ENCODE measurements around the gene IGLL5. TPM values are rescaled to one million over a fixed set of nuclear protein-coding genes. Genes with fewer than 3 reads are reported as not detected.
A peak's percentile ranks its signal among the peaks of the same experiment; 100 is the strongest.

The IGLL5 gene
- total RNA-seq, 3 donors from 2014 or later (not counting 1 experiment from before 2014, with no cell fraction given), result 0.38 to 124 (median 0.93) TPM

DNA sequence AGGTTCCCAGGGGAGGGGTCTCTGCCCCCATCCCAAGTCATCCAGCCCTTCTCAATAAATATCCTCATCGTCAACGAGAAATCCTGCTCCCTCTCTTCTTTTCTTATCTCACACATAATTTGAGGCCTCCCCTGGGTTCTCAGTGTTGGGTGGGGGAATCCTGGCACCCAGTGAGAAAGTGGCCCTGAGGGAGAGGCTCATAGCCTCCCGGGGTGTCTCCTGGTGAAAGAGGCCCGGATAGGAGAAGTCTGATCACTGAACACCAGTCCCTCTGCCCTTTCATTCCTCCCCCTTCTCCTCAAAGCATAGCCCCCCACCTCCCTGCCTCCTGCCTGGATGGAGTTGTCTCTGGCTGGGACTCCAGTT, 35.3 kb downstream of the IGLL5 start:
- no peak overlapping the region for H3K27ac ChIP-seq (ENCODE audit: low read length)
- 81% methylated on average over 2 of the region's 4 CpGs for WGBS (ENCODE audit: insufficient coverage)
- TF ChIP-seq, protein P1, sequence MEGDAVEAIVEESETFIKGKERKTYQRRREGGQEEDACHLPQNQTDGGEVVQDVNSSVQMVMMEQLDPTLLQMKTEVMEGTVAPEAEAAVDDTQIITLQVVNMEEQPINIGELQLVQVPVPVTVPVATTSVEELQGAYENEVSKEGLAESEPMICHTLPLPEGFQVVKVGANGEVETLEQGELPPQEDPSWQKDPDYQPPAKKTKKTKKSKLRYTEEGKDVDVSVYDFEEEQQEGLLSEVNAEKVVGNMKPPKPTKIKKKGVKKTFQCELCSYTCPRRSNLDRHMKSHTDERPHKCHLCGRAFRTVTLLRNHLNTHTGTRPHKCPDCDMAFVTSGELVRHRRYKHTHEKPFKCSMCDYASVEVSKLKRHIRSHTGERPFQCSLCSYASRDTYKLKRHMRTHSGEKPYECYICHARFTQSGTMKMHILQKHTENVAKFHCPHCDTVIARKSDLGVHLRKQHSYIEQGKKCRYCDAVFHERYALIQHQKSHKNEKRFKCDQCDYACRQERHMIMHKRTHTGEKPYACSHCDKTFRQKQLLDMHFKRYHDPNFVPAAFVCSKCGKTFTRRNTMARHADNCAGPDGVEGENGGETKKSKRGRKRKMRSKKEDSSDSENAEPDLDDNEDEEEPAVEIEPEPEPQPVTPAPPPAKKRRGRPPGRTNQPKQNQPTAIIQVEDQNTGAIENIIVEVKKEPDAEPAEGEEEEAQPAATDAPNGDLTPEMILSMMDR (IDR thresholded peaks at IDR 0.05), result no peak
- H3K4me3 ChIP-seq (ENCODE audit: low read length), result no peak overlapping the region
- H3K27ac Mint-ChIP-seq, result no peak overlapping the region
- no peaks in the 10 kb centered on the region for H3K36me3 ChIP-seq (ENCODE audit: control insufficient read depth, insufficient read depth, low read length)
- no peaks in the 10 kb centered on the region for H3K27me3 Mint-ChIP-seq (ENCODE audit: low read depth in 2 of 2)
- no peaks in the 10 kb centered on the region for H3K9me3 Mint-ChIP-seq
- H3K9me3 ChIP-seq (ENCODE audit: control insufficient read depth, insufficient read depth, low read length), result no peaks in the 10 kb centered on the region
- H3K4me3 Mint-ChIP-seq, result no peak overlapping the region
- H3K4me1 ChIP-seq (ENCODE audit: control insufficient read depth, insufficient read depth, low read length), result peaks cover 28% of the 10 kb centered on the region
- no peaks in the 10 kb centered on the region for H3K36me3 Mint-ChIP-seq
- H3K4me1 Mint-ChIP-seq, result peaks cover 29 to 39% of the 10 kb centered on the region in 2 donors
- ATAC-seq (no peak), DNase-seq (no peak)
- intact Hi-C loops (cut with micrococcal nuclease), result no loop called here
- H3K27me3 ChIP-seq (ENCODE audit: control insufficient read depth, insufficient read depth, low read length), result no peaks in the 10 kb centered on the region

DNA sequence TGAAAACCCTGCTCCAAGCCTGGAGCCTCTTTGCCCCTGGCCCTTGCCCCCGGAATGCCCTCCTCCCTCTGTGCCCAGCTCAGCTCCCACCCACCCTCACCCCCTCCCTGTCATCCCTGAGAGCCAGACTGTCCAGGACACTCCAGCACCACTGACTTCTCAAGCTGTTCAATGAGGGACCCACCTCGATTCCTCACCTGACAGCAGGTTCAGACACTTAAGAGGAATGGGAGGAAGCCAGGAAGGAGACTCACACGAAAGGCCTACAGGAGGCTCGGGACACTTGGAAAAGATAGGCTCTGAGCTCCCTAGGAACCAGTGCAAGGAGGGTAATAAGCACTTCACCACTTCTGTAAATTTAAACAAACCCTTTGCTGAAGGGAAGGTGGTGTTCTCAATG, 35.8 kb downstream of the IGLL5 start:
- Mint-ChIP-seq H3K4me3 (no peak overlapping the region), H3K36me3 (no peaks in the 10 kb centered on the region), H3K27ac (no peak overlapping the region), H3K9me3 (no peaks in the 10 kb centered on the region), H3K27me3 (ENCODE audit: low read depth in 2 of 2) (no peaks in the 10 kb centered on the region), H3K4me1 (peaks cover 33 to 43% of the 10 kb centered on the region in 2 donors)
- ATAC-seq (no peak), DNase-seq (no peak)
- TF ChIP-seq, protein P1 (IDR thresholded peaks at IDR 0.05), result no peak
- no peak overlapping the region for H3K27ac ChIP-seq (ENCODE audit: low read length)
- H3K36me3 ChIP-seq (ENCODE audit: control insufficient read depth, insufficient read depth, low read length), result no peaks in the 10 kb centered on the region
- WGBS (ENCODE audit: insufficient coverage), result 97% methylated on average over 4 of the region's 4 CpGs
- peaks cover 32% of the 10 kb centered on the region for H3K4me1 ChIP-seq (ENCODE audit: control insufficient read depth, insufficient read depth, low read length)
- intact Hi-C loops (cut with micrococcal nuclease), result no loop called here
- H3K4me3 ChIP-seq (ENCODE audit: low read length), result no peak overlapping the region
- H3K27me3 ChIP-seq (ENCODE audit: control insufficient read depth, insufficient read depth, low read length), result no peaks in the 10 kb centered on the region
- no peaks in the 10 kb centered on the region for H3K9me3 ChIP-seq (ENCODE audit: control insufficient read depth, insufficient read depth, low read length)

DNA sequence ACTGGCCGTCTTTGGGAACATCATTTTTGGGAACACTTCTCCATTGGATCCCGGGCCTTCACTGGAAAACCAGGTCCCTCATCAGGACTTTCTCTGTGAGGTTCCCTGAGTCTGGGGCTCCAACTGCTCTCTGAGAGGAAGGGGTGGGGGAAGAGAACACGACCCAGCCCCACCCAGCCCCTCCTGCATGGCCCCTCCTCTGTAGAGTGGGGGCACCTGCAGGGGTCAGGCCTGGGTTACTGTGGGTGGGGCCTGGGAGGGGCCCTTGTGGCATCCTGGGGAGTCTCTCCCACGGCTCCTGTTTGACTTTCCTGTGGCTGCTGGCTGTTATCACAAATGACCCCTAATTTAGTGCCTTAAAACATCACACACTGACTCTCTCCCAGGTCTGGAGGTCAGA, 36.3 kb downstream of the IGLL5 start:
- H3K4me3 ChIP-seq (ENCODE audit: low read length), result no peak overlapping the region
- no peaks in the 10 kb centered on the region for H3K9me3 ChIP-seq (ENCODE audit: control insufficient read depth, insufficient read depth, low read length)
- DNase-seq (no peak), ATAC-seq (no peak)
- peaks cover 38% of the 10 kb centered on the region for H3K4me1 ChIP-seq (ENCODE audit: control insufficient read depth, insufficient read depth, low read length)
- 75% methylated on average over 3 of the region's 4 CpGs for WGBS (ENCODE audit: insufficient coverage)
- H3K36me3 Mint-ChIP-seq, result no peaks in the 10 kb centered on the region
- intact Hi-C loops (cut with micrococcal nuclease), result no loop called here
- no peaks in the 10 kb centered on the region for H3K36me3 ChIP-seq (ENCODE audit: control insufficient read depth, insufficient read depth, low read length)
- H3K27me3 ChIP-seq (ENCODE audit: control insufficient read depth, insufficient read depth, low read length), result no peaks in the 10 kb centered on the region
- no peaks in the 10 kb centered on the region for H3K9me3 Mint-ChIP-seq
- TF ChIP-seq, protein P1 (IDR thresholded peaks at IDR 0.05), result no peak
- peaks cover 39 to 49% of the 10 kb centered on the region in 2 donors for H3K4me1 Mint-ChIP-seq
- H3K27ac Mint-ChIP-seq, result peak overlapping the region in 1 of 2 donors; percentile 66
- no peak overlapping the region for H3K4me3 Mint-ChIP-seq
- no peaks in the 10 kb centered on the region for H3K27me3 Mint-ChIP-seq (ENCODE audit: low read depth in 2 of 2)
- H3K27ac ChIP-seq (ENCODE audit: low read length), result no peak overlapping the region

DNA sequence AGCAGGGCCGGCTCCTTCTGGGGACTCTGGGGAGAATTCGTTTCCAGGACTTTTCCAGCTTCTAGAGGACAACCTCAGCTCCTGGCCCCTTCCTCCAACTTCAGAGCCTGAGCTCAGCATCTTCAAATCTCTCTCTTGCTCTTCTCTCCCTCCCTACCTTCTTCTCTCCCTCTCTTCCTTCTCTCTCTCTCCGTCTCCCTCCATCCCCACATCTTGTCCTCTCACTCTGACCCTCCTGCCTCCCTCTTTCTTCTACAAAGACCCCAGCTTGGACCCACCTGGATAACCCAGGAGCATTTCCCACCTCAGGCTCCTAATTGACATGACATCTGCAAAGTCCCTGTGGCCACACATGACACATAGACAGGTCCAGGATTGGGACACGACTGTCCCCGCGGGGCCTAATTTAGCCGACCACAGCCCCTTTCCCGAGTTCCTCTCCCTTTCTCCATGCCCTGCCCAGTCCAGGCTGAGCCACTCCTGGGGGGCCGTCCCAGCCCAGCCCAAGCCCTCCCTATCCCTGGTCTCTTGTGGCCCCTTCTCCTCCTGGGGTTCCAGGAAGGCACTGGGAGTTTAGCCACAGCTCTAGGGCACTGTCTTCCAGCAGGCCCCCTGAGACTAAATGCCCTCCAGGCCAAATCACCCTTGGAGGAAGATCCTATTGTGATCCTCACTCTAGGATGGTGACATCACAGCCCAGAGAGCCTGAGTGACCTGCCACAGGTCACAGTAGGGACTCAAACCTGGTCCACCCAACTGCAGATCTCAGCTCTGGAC, 36.9 kb downstream of the IGLL5 start:
- no peak for ATAC-seq
- Mint-ChIP-seq H3K27ac (peak overlapping the region in 1 of 2 donors; percentile 66), H3K4me3 (no peak overlapping the region)

More for the DNA sequence above, 36.9 kb downstream of the IGLL5 start:
- no peaks in the 10 kb centered on the region for H3K27me3 ChIP-seq (ENCODE audit: control insufficient read depth, insufficient read depth, low read length)
- H3K4me1 ChIP-seq (ENCODE audit: control insufficient read depth, insufficient read depth, low read length), result peaks cover 44% of the 10 kb centered on the region
- DNase-seq, result no peak
- no peak overlapping the region for H3K4me3 ChIP-seq (ENCODE audit: low read length)
- intact Hi-C loops (cut with micrococcal nuclease), result no loop called here
- TF ChIP-seq, protein P1 (IDR thresholded peaks at IDR 0.05), result no peak
- no peak overlapping the region for H3K27ac ChIP-seq (ENCODE audit: low read length)
- H3K36me3 Mint-ChIP-seq, result no peaks in the 10 kb centered on the region
- WGBS (ENCODE audit: insufficient coverage), result 87% methylated on average over 9 of the region's 9 CpGs
- H3K4me1 Mint-ChIP-seq, result peaks cover 45 to 55% of the 10 kb centered on the region in 2 donors
- no peaks in the 10 kb centered on the region for H3K9me3 Mint-ChIP-seq
- no peaks in the 10 kb centered on the region for H3K9me3 ChIP-seq (ENCODE audit: control insufficient read depth, insufficient read depth, low read length)
- H3K36me3 ChIP-seq (ENCODE audit: control insufficient read depth, insufficient read depth, low read length), result no peaks in the 10 kb centered on the region
- no peaks in the 10 kb centered on the region for H3K27me3 Mint-ChIP-seq (ENCODE audit: low read depth in 2 of 2)

All from natural killer cell (primary cell).